HepG2 (cell line): ENCODE measurements around the gene BPIFB4. TPM values are rescaled to one million over a fixed set of nuclear protein-coding genes. Genes with fewer than 3 reads are reported as not detected.

ENCODE experiments used
- ATAC-seq: fragments of 200-7000 bp; cut with Tn5 transposase; 3 replicates; pipeline ENCODE4 v1.9.1; 2020; ENCODE audit warnings: mild to moderate bottlenecking, moderate library complexity
- BruUV-seq: library from RNA; stranded (reverse); fragments of 400-500 nt; replicated peaks from 2 replicates; lab custom pipeline; 2021; lab: Mats Ljungman, UMichigan
- CTCF ChIA-PET: fragments of 300-600 bp; formaldehyde crosslinking; extraction: SDS; loops from one replicate; lab custom pipeline; 2021; ENCODE audit warnings: low total read pairs, inconsistent platforms, low intra/inter-chr PET ratio; lab: Yijun Ruan, JAX
- POLR2A ChIA-PET: fragments of 350-600 bp; sonication (Branson Sonifier 250); formaldehyde crosslinking; loops from one replicate; lab custom pipeline; 2020; ENCODE audit warnings: antibody characterized with exemption, inconsistent platforms; lab: Yijun Ruan, JAX
- DNase-seq: peaks from one replicate; pipeline ENCODE4 v3.0.0-alpha.2; 2015; ENCODE audit warnings: low spot score
- FAIRE-seq: peaks from 3 replicates; lab custom pipeline; 2011; peaks lifted over from hg19 to GRCh38; lab: Jason Lieb, UNC
- H2AFZ ChIP-seq: one replicate; pipeline ENCODE4 v1.6.1; 2011; ENCODE audit warnings: low read length, inconsistent platforms
- H3K27ac ChIP-seq: fragments of 300-600 bp; 3 replicates; pipeline ENCODE4 v1.8.0; 2011; ENCODE audit warnings: mixed run types, mild to moderate bottlenecking, mixed read lengths, low read length, inconsistent platforms; ENCODE audit not compliant: insufficient read depth; ENCODE audit errors: extremely low read length
- H3K27me3 ChIP-seq, 2 experiments: fragments of 200-600 bp in 1 of 2; 2 replicates in 1 of 2; 3 replicates in 1 of 2; pipeline versions ENCODE4 v1.6.0 to v1.8.0; 2011; ENCODE audit warnings: low read length in 2 of 2, mild to moderate bottlenecking in 2 of 2, moderate library complexity in 2 of 2, inconsistent platforms in 1 of 2; ENCODE audit not compliant: insufficient read depth in 2 of 2, control insufficient read depth in 1 of 2
- H3K36me3 ChIP-seq, 2 experiments: fragments of 200-600 bp in 1 of 2; replicated peaks in 1 of 2; 2 replicates in 1 of 2; 3 replicates in 1 of 2; pipeline versions ENCODE4 v1.5.1 to v1.8.0; 2011; ENCODE audit warnings: low read length in 2 of 2, inconsistent platforms in 1 of 2; ENCODE audit not compliant: insufficient read depth in 2 of 2, control insufficient read depth in 1 of 2
- H3K4me1 ChIP-seq: 2 replicates; pipeline ENCODE4 v1.5.1; 2012; ENCODE audit warnings: low read length, inconsistent platforms; ENCODE audit not compliant: insufficient read depth
- H3K4me2 ChIP-seq: 2 replicates; pipeline ENCODE4 v1.6.0; 2011; ENCODE audit warnings: low read depth, low read length, inconsistent platforms
- H3K4me3 ChIP-seq, 3 experiments: fragments of 200-600 bp in 1 of 3; sonication (generic), shearing (Covaris generic) in 1 of 3; replicated peaks in 1 of 3; 2 replicates each; pipeline ENCODE4 v1.5.1; 2011 to 2016; ENCODE audit warnings: low read length in 3 of 3, inconsistent platforms in 2 of 3, low read depth in 2 of 3, mild to moderate bottlenecking in 2 of 3, control low read depth in 1 of 3, mixed read lengths in 1 of 3; ENCODE audit not compliant: insufficient read depth in 1 of 3
- H3K79me2 ChIP-seq: one replicate; pipeline ENCODE4 v1.6.1; 2011; ENCODE audit warnings: low read length, inconsistent platforms; ENCODE audit not compliant: insufficient read depth
- H3K9ac ChIP-seq: 2 replicates; pipeline ENCODE4 v1.6.0; 2011; ENCODE audit warnings: mild to moderate bottlenecking, low read depth, low read length, inconsistent platforms; ENCODE audit not compliant: insufficient read depth
- H3K9me3 ChIP-seq: 2 replicates; pipeline ENCODE4 v1.5.1; 2012; ENCODE audit warnings: mild to moderate bottlenecking, low read length
- H4K20me1 ChIP-seq: 2 replicates; pipeline ENCODE4 v1.6.0; 2011; ENCODE audit warnings: inconsistent platforms, mild to moderate bottlenecking, low read length, moderate library complexity; ENCODE audit not compliant: insufficient read depth
- HMG20B ChIP-seq: conservative IDR thresholded peaks from 2 replicates; pipeline ENCODE4 v1.6.1; 2016; ENCODE audit warnings: missing genetic modification reagents, missing compliant biosample characterization
- NFKBIZ ChIP-seq: IDR thresholded peaks from 2 replicates; pipeline ENCODE4 v1.6.1; 2018; ENCODE audit warnings: missing genetic modification reagents, missing compliant biosample characterization
- NR3C1 ChIP-seq: sonication (generic); formaldehyde crosslinking; IDR thresholded peaks from 2 replicates; pipeline ENCODE4 v1.4.0; 2020; ENCODE audit warnings: missing genetic modification reagents
- PRMT3 ChIP-seq: sonication (generic); formaldehyde crosslinking; IDR thresholded peaks from 2 replicates; pipeline ENCODE4 v1.8.1; 2022; ENCODE audit warnings: low read depth, mild to moderate bottlenecking, moderate library complexity, missing genetic modification reagents, borderline replicate concordance
- RFX1 ChIP-seq: fragments of 450-650 bp; IDR thresholded peaks from 2 replicates; pipeline ENCODE4 v1.6.1; 2017
- SP5 ChIP-seq: IDR thresholded peaks from 2 replicates; pipeline ENCODE4 v1.6.1; 2016; ENCODE audit warnings: low read depth, borderline replicate concordance
- STAG1 ChIP-seq: sonication (generic); formaldehyde crosslinking; IDR thresholded peaks from 2 replicates; pipeline ENCODE4 v1.4.0; 2020; ENCODE audit warnings: missing genetic modification reagents
- ZNF432 ChIP-seq: sonication (generic); formaldehyde crosslinking; IDR thresholded peaks from 2 replicates; pipeline ENCODE4 v1.5.0; 2020; ENCODE audit warnings: missing genetic modification reagents, mild to moderate bottlenecking, borderline replicate concordance
- ZSCAN31 ChIP-seq: sonication (generic); formaldehyde crosslinking; IDR thresholded peaks from 2 replicates; pipeline ENCODE4 v1.5.0; 2020; ENCODE audit warnings: low read depth, mild to moderate bottlenecking, missing genetic modification reagents
- WGBS: methylation state at CpG from one replicate; pipeline ENCODE4 v1.1.6; 2017; ENCODE audit warnings: low lambda C conversion rate; 5-methylcytosine and 5-hydroxymethylcytosine counted together
- in situ Hi-C: cut with HindIII; loops from 2 replicates; pipeline ENCODE4 v1.10.0; 2017; ENCODE audit warnings: low pct_unique_long_range_greater_than_20kb; ENCODE audit not compliant: extremely low pct_ligation_motif_present
- intact Hi-C: fragments of 100-400 bp; cut with micrococcal nuclease; formaldehyde crosslinking; loops from one replicate; pipeline ENCODE4 v1.10.0; 2022; ENCODE audit not compliant: unreplicated experiment
- polyA plus RNA-seq, 8 experiments: library from polyadenylated mRNA; depleted of rRNA in 3 of 8; stranded (reverse) in 7 of 8; unstranded in 1 of 8; fragments of >200 nt; fragmentation: Illumina TruSeq in 4 of 8; extraction: Trizol in 4 of 8; gene quantifications; 2 replicates each; pipeline versions ENCODE4 v1.2.1 to v1.2.3, GENCODE V29; 2011 to 2016; ENCODE audit warnings: low read depth in 4 of 8, missing spikeins in 1 of 8, mixed read lengths in 1 of 8; ENCODE audit not compliant: insufficient read depth in 1 of 8
- total RNA-seq, 5 experiments: library from RNA; depleted of rRNA; stranded (reverse); fragments of >200 nt; fragmentation: Illumina TruSeq; extraction: Trizol; gene quantifications; 2 replicates each; pipeline ENCODE4 v1.2.3, GENCODE V29; 2016; ENCODE audit warnings: low read depth in 1 of 5
- TF ChIP-seq, protein P1 (sequence below): sonication (generic); formaldehyde crosslinking; IDR thresholded peaks from 2 replicates; pipeline ENCODE4 v1.4.0; 2020; ENCODE audit warnings: missing genetic modification reagents; ENCODE audit errors: not compliant biosample characterization
- TF ChIP-seq, protein P2 (sequence below): sonication (generic); formaldehyde crosslinking; IDR thresholded peaks from 2 replicates; pipeline ENCODE4 v1.4.0; 2020; ENCODE audit warnings: missing genetic modification reagents, borderline replicate concordance
- TF ChIP-seq, protein P3 (sequence below): sonication (generic); formaldehyde crosslinking; IDR thresholded peaks from 2 replicates; pipeline ENCODE4 v1.5.0; 2020; ENCODE audit warnings: missing genetic modification reagents

BPIFB4 gene
- total and polyA plus RNA-seq, 2 of the 13 experiments (the other 11 are each of a cell fraction or from before 2014, with no cell fraction given): 0.09 TPM; not detected in 1

DNA sequence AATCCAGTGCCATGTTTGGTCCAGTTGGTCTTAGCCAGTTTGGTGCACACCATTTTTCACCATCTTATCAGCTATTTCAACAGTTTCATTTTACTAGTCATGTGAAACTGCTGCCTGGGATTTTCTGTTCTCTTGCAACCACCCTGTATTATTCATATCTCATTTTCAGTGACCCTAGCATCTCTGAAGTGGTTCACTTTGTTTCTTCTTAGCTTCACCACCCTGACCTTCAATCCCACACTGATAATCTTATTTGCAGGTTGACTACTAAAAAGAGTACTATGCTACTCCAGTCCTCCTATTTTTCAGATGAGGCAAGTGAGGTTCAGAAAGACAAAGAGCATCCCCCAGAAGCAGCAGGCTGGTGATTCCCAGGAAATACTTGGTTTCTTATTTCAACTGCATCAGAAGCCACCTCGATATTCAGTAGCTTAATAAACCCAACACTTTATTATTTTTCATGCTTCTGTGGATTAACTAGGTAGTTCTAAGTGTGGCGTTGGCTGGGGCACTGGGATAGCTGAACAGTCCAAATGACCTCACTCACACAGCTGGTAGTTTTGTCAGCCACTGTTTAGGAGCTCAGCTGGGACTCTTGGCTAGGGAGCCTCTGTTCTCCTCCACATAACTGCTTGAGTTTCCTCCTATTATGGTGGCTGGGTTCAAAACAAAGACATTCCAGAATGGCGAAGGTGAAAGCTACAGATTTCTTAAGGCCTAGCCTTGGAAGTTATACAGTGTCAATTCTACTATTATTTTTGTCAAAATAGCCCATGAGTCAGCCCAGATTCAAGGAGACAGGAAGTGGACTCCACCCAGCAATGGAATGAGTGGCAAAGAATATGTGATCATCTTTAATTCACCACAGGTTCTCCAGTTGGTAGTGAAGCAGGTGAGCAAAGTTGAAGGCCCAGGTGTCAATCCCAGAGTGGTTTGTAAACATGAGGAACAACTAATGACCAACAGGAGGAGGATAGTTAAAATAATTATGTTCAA lies 40.6 kb downstream of the BPIFB4 start:
- Histone ChIP-seq H4K20me1 (no peaks in the 10 kb centered on the region), H3K27me3 (peaks cover 0 to 9% of the 10 kb centered on the region in 2 experiments; a peak in 1 of 5 replicates), H3K9ac (no peak overlapping the region), H2AFZ (no peak overlapping the region), H3K79me2 (no peaks in the 10 kb centered on the region), H3K4me2 (no peak overlapping the region), H3K4me1 (no peaks in the 10 kb centered on the region), H3K27ac (no peak overlapping the region), H3K9me3 (no peaks in the 10 kb centered on the region), H3K4me3 (no peak overlapping the region), H3K36me3 (no peaks in the 10 kb centered on the region)
- ATAC-seq (no peak), DNase-seq (no peak), FAIRE-seq (no peak)
- in situ Hi-C loops: no loop called here
- TF ChIP-seq STAG1 (no peak), ZNF432 (CRISPR knock-in tag) (no peak), NFKBIZ (CRISPR knock-in tag) (no peak), ZSCAN31 (CRISPR knock-in tag) (no peak), SP5 (no peak), HMG20B (CRISPR knock-in tag) (no peak), RFX1 (no peak), PRMT3 (CRISPR knock-in tag) (no peak), NR3C1 (no peak)
- TF ChIP-seq, protein P1, sequence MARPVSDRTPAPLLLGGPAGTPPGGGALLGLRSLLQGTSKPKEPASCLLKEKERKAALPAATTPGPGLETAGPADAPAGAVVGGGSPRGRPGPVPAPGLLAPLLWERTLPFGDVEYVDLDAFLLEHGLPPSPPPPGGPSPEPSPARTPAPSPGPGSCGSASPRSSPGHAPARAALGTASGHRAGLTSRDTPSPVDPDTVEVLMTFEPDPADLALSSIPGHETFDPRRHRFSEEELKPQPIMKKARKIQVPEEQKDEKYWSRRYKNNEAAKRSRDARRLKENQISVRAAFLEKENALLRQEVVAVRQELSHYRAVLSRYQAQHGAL (CRISPR knock-in tag): no peak
- TF ChIP-seq, protein P2, sequence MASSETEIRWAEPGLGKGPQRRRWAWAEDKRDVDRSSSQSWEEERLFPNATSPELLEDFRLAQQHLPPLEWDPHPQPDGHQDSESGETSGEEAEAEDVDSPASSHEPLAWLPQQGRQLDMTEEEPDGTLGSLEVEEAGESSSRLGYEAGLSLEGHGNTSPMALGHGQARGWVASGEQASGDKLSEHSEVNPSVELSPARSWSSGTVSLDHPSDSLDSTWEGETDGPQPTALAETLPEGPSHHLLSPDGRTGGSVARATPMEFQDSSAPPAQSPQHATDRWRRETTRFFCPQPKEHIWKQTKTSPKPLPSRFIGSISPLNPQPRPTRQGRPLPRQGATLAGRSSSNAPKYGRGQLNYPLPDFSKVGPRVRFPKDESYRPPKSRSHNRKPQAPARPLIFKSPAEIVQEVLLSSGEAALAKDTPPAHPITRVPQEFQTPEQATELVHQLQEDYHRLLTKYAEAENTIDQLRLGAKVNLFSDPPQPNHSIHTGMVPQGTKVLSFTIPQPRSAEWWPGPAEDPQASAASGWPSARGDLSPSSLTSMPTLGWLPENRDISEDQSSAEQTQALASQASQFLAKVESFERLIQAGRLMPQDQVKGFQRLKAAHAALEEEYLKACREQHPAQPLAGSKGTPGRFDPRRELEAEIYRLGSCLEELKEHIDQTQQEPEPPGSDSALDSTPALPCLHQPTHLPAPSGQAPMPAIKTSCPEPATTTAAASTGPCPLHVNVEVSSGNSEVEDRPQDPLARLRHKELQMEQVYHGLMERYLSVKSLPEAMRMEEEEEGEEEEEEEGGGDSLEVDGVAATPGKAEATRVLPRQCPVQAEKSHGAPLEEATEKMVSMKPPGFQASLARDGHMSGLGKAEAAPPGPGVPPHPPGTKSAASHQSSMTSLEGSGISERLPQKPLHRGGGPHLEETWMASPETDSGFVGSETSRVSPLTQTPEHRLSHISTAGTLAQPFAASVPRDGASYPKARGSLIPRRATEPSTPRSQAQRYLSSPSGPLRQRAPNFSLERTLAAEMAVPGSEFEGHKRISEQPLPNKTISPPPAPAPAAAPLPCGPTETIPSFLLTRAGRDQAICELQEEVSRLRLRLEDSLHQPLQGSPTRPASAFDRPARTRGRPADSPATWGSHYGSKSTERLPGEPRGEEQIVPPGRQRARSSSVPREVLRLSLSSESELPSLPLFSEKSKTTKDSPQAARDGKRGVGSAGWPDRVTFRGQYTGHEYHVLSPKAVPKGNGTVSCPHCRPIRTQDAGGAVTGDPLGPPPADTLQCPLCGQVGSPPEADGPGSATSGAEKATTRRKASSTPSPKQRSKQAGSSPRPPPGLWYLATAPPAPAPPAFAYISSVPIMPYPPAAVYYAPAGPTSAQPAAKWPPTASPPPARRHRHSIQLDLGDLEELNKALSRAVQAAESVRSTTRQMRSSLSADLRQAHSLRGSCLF (CRISPR knock-in tag): no peak
- TF ChIP-seq, protein P3, sequence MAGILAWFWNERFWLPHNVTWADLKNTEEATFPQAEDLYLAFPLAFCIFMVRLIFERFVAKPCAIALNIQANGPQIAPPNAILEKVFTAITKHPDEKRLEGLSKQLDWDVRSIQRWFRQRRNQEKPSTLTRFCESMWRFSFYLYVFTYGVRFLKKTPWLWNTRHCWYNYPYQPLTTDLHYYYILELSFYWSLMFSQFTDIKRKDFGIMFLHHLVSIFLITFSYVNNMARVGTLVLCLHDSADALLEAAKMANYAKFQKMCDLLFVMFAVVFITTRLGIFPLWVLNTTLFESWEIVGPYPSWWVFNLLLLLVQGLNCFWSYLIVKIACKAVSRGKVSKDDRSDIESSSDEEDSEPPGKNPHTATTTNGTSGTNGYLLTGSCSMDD (CRISPR knock-in tag): no peak
- intact Hi-C loops: no loop called here
- CTCF ChIA-PET: no interaction called here
- BruUV-seq: no TSS peak
- WGBS: 3% methylated on average over 3 of the region's 3 CpGs
- POLR2A ChIA-PET: no interaction called here
